CD4-positive, CD25-positive, alpha-beta regulatory T cell (primary cell): ENCODE data around the gene KLHL24. TPM values are rescaled to one million over a fixed set of nuclear protein-coding genes. Genes with fewer than 3 reads are reported as not detected.
"Not testable (repeated sequence)": the region's sequence is repeated elsewhere in the genome, so short reads cannot be mapped to it uniquely, and the experiment has no call there.

ENCODE experiments used
- ATAC-seq, 2 donors: fragments of 150-1000 bp; cut with Tn5 transposase; one replicate each; pipeline ENCODE4 v1.10.0; 2021; ENCODE audit warnings: low read depth in 2 of 2, moderate number of reproducible peaks in 2 of 2, moderate library complexity in 1 of 2
- DNase-seq, 3 donors: peaks; one replicate each; pipeline versions ENCODE4 v3.0.0 to v3.0.0-alpha.2; 2012 to 2022; ENCODE audit warnings: mixed read lengths in 1 of 3
- H3K27ac ChIP-seq: one replicate; pipeline ENCODE4 v1.7.0; 2013; ENCODE audit warnings: mild to moderate bottlenecking, low read length; ENCODE audit not compliant: insufficient read depth, poor library complexity, severe bottlenecking
- H3K27me3 ChIP-seq: one replicate; pipeline ENCODE4 v1.7.0; 2013; ENCODE audit warnings: low read length; ENCODE audit not compliant: control insufficient read depth, insufficient read depth
- H3K36me3 ChIP-seq: one replicate; pipeline ENCODE4 v1.7.0; 2013; ENCODE audit warnings: mild to moderate bottlenecking, low read length, moderate library complexity; ENCODE audit not compliant: control insufficient read depth, insufficient read depth
- H3K4me1 ChIP-seq: 2 replicates; pipeline ENCODE4 v1.7.0; 2013; ENCODE audit warnings: mild to moderate bottlenecking, low read length; ENCODE audit not compliant: insufficient read depth, control insufficient read depth, poor library complexity, severe bottlenecking
- H3K4me3 ChIP-seq: one replicate; pipeline ENCODE4 v1.7.0; 2013; ENCODE audit warnings: low read depth, mild to moderate bottlenecking, low read length, moderate library complexity
- H3K9me3 ChIP-seq, 2 experiments: 1 replicate in 1 of 2; 2 replicates in 1 of 2; pipeline ENCODE4 v1.7.0; 2013; ENCODE audit warnings: low read length in 2 of 2, mild to moderate bottlenecking in 1 of 2, moderate library complexity in 1 of 2; ENCODE audit not compliant: control insufficient read depth in 2 of 2
- H3K27ac Mint-ChIP-seq, 3 donors: one replicate each; pipeline ENCODE4 v1.8.0; 2020 to 2022; ENCODE audit warnings: mild to moderate bottlenecking in 3 of 3, mixed read lengths in 3 of 3, moderate library complexity in 2 of 3
- H3K27me3 Mint-ChIP-seq: one replicate; pipeline ENCODE4 v1.8.0; 2022; ENCODE audit warnings: mild to moderate bottlenecking, mixed read lengths
- H3K36me3 Mint-ChIP-seq: one replicate; pipeline ENCODE4 v1.8.0; 2020; ENCODE audit warnings: mixed read lengths
- H3K4me1 Mint-ChIP-seq, 4 donors: one replicate each; pipeline ENCODE4 v1.8.0; 2020 to 2022; ENCODE audit warnings: mixed read lengths in 4 of 4, mild to moderate bottlenecking in 1 of 4
- H3K4me3 Mint-ChIP-seq, 4 donors: one replicate each; pipeline ENCODE4 v1.8.0; 2020 to 2022; ENCODE audit warnings: mild to moderate bottlenecking in 4 of 4, mixed read lengths in 4 of 4, moderate library complexity in 3 of 4
- H3K9me3 Mint-ChIP-seq, 7 donors: one replicate each; pipeline ENCODE4 v1.8.0; 2020 to 2022; ENCODE audit warnings: mixed read lengths in 7 of 7, mild to moderate bottlenecking in 3 of 7, moderate library complexity in 2 of 7
- polyA plus RNA-seq, 4 donors: library from polyadenylated mRNA; unstranded; fragments of 300-500 nt; fragmentation: Illumina TruSeq; gene quantifications; one replicate each; pipeline ENCODE4 v1.2.3, GENCODE V29; 2021
- total RNA-seq: library from RNA; stranded (reverse); gene quantifications from one replicate; pipeline ENCODE4 v1.2.3, GENCODE V29; 2022

KLHL24 gene
- total and polyA plus RNA-seq, 5 donors from 2014 or later = 37.0 to 144 (median 64.8) TPM

DNA sequence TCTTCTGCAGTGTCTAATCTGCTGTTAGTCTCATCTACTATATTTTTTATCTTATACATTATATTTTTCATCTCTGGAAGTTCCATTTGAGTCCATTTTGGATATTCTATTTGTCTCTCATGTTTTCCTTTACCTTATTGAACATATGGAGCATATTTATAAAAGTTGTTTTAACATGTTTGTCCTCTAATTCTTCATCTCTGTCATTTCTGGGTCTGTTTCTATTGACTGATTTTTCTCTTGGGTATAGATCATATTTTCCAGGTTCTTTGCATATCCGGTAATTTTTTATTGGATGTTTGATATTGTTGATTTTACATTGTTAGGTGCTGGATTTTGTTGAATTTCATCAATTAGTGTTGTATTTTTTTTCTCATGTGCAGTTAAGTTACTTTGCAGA lies 37.5 kb upstream of the KLHL24 start:
- peaks cover 0 to 19% (median 9%) of the 10 kb centered on the region in 7 donors for H3K9me3 Mint-ChIP-seq

DNA sequence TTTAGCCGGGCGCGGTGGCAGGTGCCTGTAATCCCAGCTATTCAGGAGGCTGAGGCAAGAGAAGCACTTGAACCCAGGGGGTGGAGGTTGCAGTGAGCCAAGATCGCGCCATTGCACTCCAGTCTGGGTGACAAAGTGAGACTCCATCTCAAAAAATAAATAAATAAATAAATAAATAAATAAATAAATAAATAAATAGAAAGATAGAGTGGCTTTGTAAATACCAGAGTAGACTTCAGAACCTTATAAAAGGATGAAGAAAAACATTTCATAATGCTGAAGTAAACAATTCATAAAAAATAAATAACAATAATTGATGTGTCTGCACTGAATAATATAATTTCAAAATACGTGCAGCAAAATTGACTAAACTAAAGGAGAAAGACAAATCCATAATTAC lies 24.1 kb upstream of the KLHL24 start:
- H3K9me3 Mint-ChIP-seq, H3K4me3 Mint-ChIP-seq, ATAC-seq, DNase-seq, H3K27ac Mint-ChIP-seq, H3K36me3 ChIP-seq, H3K27me3 Mint-ChIP-seq, H3K4me3 ChIP-seq, H3K4me1 ChIP-seq, H3K27me3 ChIP-seq, H3K36me3 Mint-ChIP-seq, H3K9me3 ChIP-seq, H3K27ac ChIP-seq, H3K4me1 Mint-ChIP-seq: not testable (repeated sequence)

More for the DNA sequence above, 37.5 kb upstream of the KLHL24 start:
- Mint-ChIP-seq H3K4me1 (peaks cover 0 to 5% (median 1%) of the 10 kb centered on the region in 4 donors), H3K27me3 (peaks cover 13% of the 10 kb centered on the region), H3K36me3 (peaks cover 2% of the 10 kb centered on the region), H3K4me3 (no peak overlapping the region), H3K27ac (no peak overlapping the region)
- H3K9me3 ChIP-seq = peaks cover 9 to 14% of the 10 kb centered on the region in 2 experiments
- ATAC-seq (no peak), DNase-seq (no peak)
- H3K4me1 ChIP-seq = no peaks in the 10 kb centered on the region
- H3K27me3 ChIP-seq = no peaks in the 10 kb centered on the region
- H3K36me3 ChIP-seq = no peaks in the 10 kb centered on the region
- H3K27ac ChIP-seq = no peak overlapping the region
- H3K4me3 ChIP-seq = no peak overlapping the region

DNA sequence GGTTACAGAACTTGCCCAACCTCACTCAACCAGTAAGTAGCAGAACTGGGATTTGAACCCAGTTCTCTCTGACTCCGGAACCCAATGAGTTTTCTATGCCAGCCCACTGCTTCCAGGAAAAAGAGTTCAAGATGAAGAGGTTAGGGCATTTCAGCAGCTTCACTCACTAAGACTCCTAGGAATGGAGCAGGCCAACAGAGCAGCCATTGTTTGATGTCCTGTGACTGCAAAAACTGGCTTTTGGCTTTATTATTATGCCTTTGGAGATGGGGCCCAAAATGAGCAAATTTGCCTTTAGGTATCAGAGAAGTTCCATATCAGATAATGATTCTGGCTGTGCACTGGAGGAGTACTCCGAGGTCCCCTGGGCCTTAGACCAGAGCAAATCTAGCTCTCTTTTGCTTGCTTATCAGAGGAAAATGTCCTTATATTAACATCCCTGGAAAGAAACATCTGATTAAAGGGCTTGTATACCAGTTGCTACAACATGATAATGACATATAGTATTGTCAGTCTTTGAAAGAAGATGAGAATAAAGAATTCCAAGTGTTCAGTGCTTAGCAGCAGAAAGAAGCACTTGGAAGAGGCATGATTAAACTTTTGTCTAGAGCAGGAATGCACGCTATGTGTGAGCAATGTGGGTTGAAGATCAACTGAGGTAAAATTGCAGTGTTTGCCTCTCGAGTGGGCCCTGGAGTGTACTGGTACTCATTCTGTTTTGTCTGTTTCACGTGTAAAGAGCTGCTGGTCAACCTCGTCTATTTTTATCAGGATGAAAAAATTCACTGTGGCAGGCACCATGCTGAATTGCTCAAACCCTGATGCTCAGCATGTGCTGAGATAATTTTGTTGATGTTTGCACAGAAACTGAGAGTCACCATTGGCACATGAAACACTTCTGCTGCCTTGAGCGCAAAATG lies 21.8 kb upstream of the KLHL24 start:
- no peaks in the 10 kb centered on the region for H3K36me3 ChIP-seq
- no peaks in the 10 kb centered on the region for H3K36me3 Mint-ChIP-seq
- no peak overlapping the region for H3K27ac ChIP-seq
- H3K27ac Mint-ChIP-seq = no peak overlapping the region
- DNase-seq (no peak), ATAC-seq (no peak)
- H3K27me3 ChIP-seq = no peaks in the 10 kb centered on the region
- H3K4me3 ChIP-seq = no peak overlapping the region
- H3K4me1 ChIP-seq = no peaks in the 10 kb centered on the region
- no peaks in the 10 kb centered on the region for H3K9me3 ChIP-seq
- no peaks in the 10 kb centered on the region for H3K27me3 Mint-ChIP-seq
- peaks cover 0 to 2% (median 0%) of the 10 kb centered on the region in 7 donors for H3K9me3 Mint-ChIP-seq
- no peaks in the 10 kb centered on the region for H3K4me1 Mint-ChIP-seq
- no peak overlapping the region for H3K4me3 Mint-ChIP-seq

GRCh38 chr3:183618542-183618941 lies 16.9 kb upstream of the KLHL24 start:
- Mint-ChIP-seq H3K4me1 (no peaks in the 10 kb centered on the region), H3K27me3 (peaks cover 17% of the 10 kb centered on the region), H3K4me3 (no peak overlapping the region), H3K36me3 (no peaks in the 10 kb centered on the region), H3K9me3 (peaks cover 0 to 9% (median 0%) of the 10 kb centered on the region in 7 donors), H3K27ac (no peak overlapping the region)
- Histone ChIP-seq H3K4me1 (no peaks in the 10 kb centered on the region), H3K9me3 (no peaks in the 10 kb centered on the region), H3K36me3 (no peaks in the 10 kb centered on the region), H3K27ac (no peak overlapping the region), H3K4me3 (no peak overlapping the region), H3K27me3 (no peaks in the 10 kb centered on the region)
- DNase-seq (no peak), ATAC-seq (no peak)

DNA sequence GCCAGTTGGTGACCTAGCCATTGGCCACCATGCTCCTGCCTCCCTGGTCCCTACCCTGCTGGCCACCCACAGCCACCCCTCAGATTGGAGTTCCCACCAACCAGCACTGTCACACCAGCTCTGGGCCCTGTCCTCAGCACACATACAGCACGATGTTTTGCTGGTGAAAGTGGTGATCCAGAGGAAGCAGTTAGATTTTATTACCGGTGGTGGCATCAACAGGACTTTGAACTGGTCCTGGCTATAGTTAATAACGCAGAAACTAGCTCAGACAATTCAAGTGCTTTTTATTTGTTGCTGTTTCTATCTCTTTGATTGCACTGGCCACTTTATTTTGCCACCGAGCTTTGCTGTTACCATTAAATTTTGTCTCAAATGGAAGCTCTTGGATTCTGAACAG lies 16.4 kb upstream of the KLHL24 start:
- no peaks in the 10 kb centered on the region for H3K9me3 ChIP-seq
- H3K36me3 Mint-ChIP-seq = no peaks in the 10 kb centered on the region
- no peaks in the 10 kb centered on the region for H3K36me3 ChIP-seq
- no peak overlapping the region for H3K27ac Mint-ChIP-seq
- no peaks in the 10 kb centered on the region for H3K4me1 Mint-ChIP-seq
- no peaks in the 10 kb centered on the region for H3K4me1 ChIP-seq
- no peak overlapping the region for H3K4me3 ChIP-seq
- ATAC-seq (no peak), DNase-seq (no peak)
- H3K27me3 ChIP-seq = no peaks in the 10 kb centered on the region
- no peak overlapping the region for H3K27ac ChIP-seq
- peaks cover 17% of the 10 kb centered on the region for H3K27me3 Mint-ChIP-seq
- H3K4me3 Mint-ChIP-seq = no peak overlapping the region
- peaks cover 0 to 9% (median 0%) of the 10 kb centered on the region in 7 donors for H3K9me3 Mint-ChIP-seq

- no peak for ATAC-seq
- Histone ChIP-seq H3K4me1 (no peaks in the 10 kb centered on the region), H3K27me3 (no peaks in the 10 kb centered on the region), H3K27ac (no peak overlapping the region), H3K9me3 (no peaks in the 10 kb centered on the region), H3K4me3 (no peak overlapping the region), H3K36me3 (no peaks in the 10 kb centered on the region)
- no peaks in the 10 kb centered on the region for H3K4me1 Mint-ChIP-seq
- no peaks in the 10 kb centered on the region for H3K36me3 Mint-ChIP-seq
- peaks cover 0 to 9% (median 0%) of the 10 kb centered on the region in 7 donors for H3K9me3 Mint-ChIP-seq
- no peak overlapping the region for H3K27ac Mint-ChIP-seq
- no peak overlapping the region for H3K4me3 Mint-ChIP-seq
- peaks cover 21% of the 10 kb centered on the region for H3K27me3 Mint-ChIP-seq
- no peak for DNase-seq
Measured at GRCh38 chr3:183619624-183620251, 15.7 kb upstream of the KLHL24 start.

DNA sequence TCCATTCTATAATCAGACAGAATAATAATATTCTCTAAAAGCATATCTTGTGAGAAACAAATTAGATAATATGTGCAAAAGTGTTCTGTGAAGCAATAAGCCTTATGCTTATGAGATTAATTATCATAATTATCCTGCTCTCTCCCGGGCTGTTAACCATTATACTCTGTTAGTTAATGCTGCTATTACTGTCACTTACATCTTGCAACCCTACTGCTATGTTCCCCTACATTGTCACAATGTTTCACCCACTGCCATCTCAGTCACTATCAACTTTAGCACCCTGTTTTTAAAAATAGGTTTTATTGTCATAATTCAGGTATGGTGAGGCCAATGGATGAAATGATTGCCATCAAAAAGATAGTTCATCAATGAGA lies 15.2 kb upstream of the KLHL24 start:
- DNase-seq = no peak
- Mint-ChIP-seq H3K36me3 (no peaks in the 10 kb centered on the region), H3K4me1 (no peaks in the 10 kb centered on the region)

More for the DNA sequence above, 15.2 kb upstream of the KLHL24 start:
- no peaks in the 10 kb centered on the region for H3K9me3 ChIP-seq
- Mint-ChIP-seq H3K27ac (no peak overlapping the region), H3K4me3 (no peak overlapping the region), H3K27me3 (peaks cover 21% of the 10 kb centered on the region), H3K9me3 (peaks cover 0 to 9% (median 0%) of the 10 kb centered on the region in 7 donors)
- no peaks in the 10 kb centered on the region for H3K27me3 ChIP-seq
- H3K4me3 ChIP-seq = no peak overlapping the region
- no peaks in the 10 kb centered on the region for H3K36me3 ChIP-seq
- no peaks in the 10 kb centered on the region for H3K4me1 ChIP-seq
- no peak overlapping the region for H3K27ac ChIP-seq
- no peak for ATAC-seq
